ENCODE data around the gene DPH2. TPM values are rescaled to one million over a fixed set of nuclear protein-coding genes. Genes with fewer than 3 reads are reported as not detected.

Gene DPH2
- total RNA-seq, 2 experiments from 2014 or later, result 29.6 to 34.1 TPM

- no peak for TF ChIP-seq CTCF (IDR thresholded peaks at IDR 0.05)
- Mint-ChIP-seq H3K27me3 (no peaks in the 10 kb centered on the region), H3K36me3 (ENCODE audit: low read depth) (peaks cover 9% of the 10 kb centered on the region), H3K4me1 (ENCODE audit: low read depth) (no peaks in the 10 kb centered on the region), H3K27ac (no peak overlapping the region), H3K9me3 (no peaks in the 10 kb centered on the region), H3K4me3 (no peak overlapping the region)
- DNase-seq (no peak), ATAC-seq (no peak)
- intact Hi-C loops (cut with micrococcal nuclease), result no loop called here
- POLR2A ChIA-PET, result no interaction called here
- CTCF ChIA-PET, result interaction anchor here (7.4 kb wide), 1 partner anchor 15 kb away, joined by 42 read pairs; no protein-coding TSS in a partner anchor
These were observed 50.7 kb downstream of the DPH2 start for GRCh38 chr1:44020464-44020863.

GRCh38 chr1:44021156-44021555 is 51.3 kb downstream of the DPH2 start:
- Mint-ChIP-seq H3K36me3 (ENCODE audit: low read depth) (peaks cover 9% of the 10 kb centered on the region), H3K4me3 (no peak overlapping the region), H3K27ac (no peak overlapping the region), H3K27me3 (no peaks in the 10 kb centered on the region), H3K4me1 (ENCODE audit: low read depth) (no peaks in the 10 kb centered on the region), H3K9me3 (no peaks in the 10 kb centered on the region)
- ATAC-seq (no peak), DNase-seq (no peak)
- intact Hi-C loops (cut with micrococcal nuclease), result no loop called here
- no peak for TF ChIP-seq CTCF (IDR thresholded peaks at IDR 0.05)
- POLR2A ChIA-PET, result no interaction called here
- CTCF ChIA-PET, result interaction anchor here (1.0 to 7.4 kb wide), 2 partner anchors 15 to 21 kb away, joined by 4 to 42 read pairs; no protein-coding TSS in a partner anchor

GRCh38 chr1:44021581-44022321 is 51.9 kb downstream of the DPH2 start:
- no peak for TF ChIP-seq CTCF (IDR thresholded peaks at IDR 0.05)
- intact Hi-C loops (cut with micrococcal nuclease), result no loop called here
- Mint-ChIP-seq H3K27ac (no peak overlapping the region), H3K36me3 (ENCODE audit: low read depth) (peaks cover 9% of the 10 kb centered on the region), H3K27me3 (no peaks in the 10 kb centered on the region), H3K4me1 (ENCODE audit: low read depth) (no peaks in the 10 kb centered on the region), H3K9me3 (no peaks in the 10 kb centered on the region), H3K4me3 (no peak overlapping the region)
- ATAC-seq (no peak), DNase-seq (no peak)
- ChIA-PET POLR2A (no interaction called here), CTCF (interaction anchor here (1.0 to 7.4 kb wide), 3 partner anchors 10 to 21 kb away, joined by 3 to 42 read pairs (median 4); no protein-coding TSS in a partner anchor)

Other genes with a start within 250 kb of the DPH2 start
- gene ARTN, start 36.2 kb upstream of the DPH2 start, total RNA-seq, result under 1 TPM; 0.36 to 0.68 TPM
- 10 to 100 TPM; 16.2 to 16.5 TPM for gene IPO13, start 23.1 kb upstream of the DPH2 start, total RNA-seq
- 10 to 100 TPM; 67.6 to 75.5 TPM for gene ATP6V0B, start 5.0 kb downstream of the DPH2 start, total RNA-seq
- 10 to 100 TPM; 35.4 to 35.5 TPM for gene B4GALT2, start 9.2 kb downstream of the DPH2 start, total RNA-seq
- 1 to 10 TPM; 1.4 to 1.8 TPM for gene CCDC24, start 21.6 kb downstream of the DPH2 start, total RNA-seq
- gene SLC6A9, start 61.5 kb downstream of the DPH2 start, total RNA-seq, result 1 to 10 TPM; 6.5 to 7.4 TPM
- not detected for gene KLF17, start 148.8 kb downstream of the DPH2 start, total RNA-seq
- not detected for gene KLF18, start 171.6 kb downstream of the DPH2 start, total RNA-seq
- 10 to 100 TPM; 26.5 to 29.6 TPM for gene DMAP1, start 243.5 kb downstream of the DPH2 start, total RNA-seq

Measured in activated CD8-positive, alpha-beta T cell treated with anti-CD3 and anti-CD28 coated beads for 36 hours (primary cell).